HG03175 (cell line): ENCODE results near the gene APRT.

Experiments
- ATAC-seq: cut with Tn5 transposase; IDR thresholded peaks from one replicate; pipeline ENCODE4 v1.9.1; 2021; ENCODE audit warnings: mild to moderate bottlenecking, moderate library complexity; ENCODE audit not compliant: unreplicated experiment

The APRT gene

GRCh38 chr16:88809676-88810165 is 2.0 kb downstream of the APRT start:
- no peak for ATAC-seq

DNA sequence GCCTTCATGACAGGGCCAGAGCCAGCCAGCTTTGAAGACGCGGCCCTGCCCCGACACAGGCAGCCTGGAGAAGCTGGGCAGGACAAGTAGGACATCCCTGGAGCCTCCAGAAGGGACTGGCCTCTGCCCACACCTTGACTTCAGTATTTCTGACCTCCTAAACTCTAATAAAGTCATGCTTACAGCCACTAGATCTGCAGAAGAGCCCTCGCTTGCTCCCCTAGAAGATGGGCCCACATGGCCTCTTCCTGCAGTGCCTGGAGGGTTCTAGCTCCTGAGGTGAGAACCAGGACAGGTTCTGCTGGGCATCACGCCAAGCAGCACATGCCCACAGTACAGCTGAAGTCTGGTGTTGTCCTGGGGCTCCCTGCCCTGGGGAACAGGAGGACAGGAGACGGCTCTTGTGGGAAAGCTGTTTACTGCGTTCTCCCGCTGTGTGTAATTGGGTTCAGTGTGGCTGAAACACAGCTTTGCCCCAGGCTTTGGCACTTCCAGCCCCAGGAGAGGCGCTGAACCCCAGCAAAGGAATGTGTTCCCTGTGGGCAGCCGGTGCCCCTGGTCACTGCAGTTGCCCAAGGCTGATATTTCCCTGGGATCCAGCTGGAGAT is 2.6 kb downstream of the APRT start:
- no peak for ATAC-seq

GRCh38 chr16:88807626-88808453 is 3.9 kb downstream of the APRT start:
- no peak for ATAC-seq

DNA sequence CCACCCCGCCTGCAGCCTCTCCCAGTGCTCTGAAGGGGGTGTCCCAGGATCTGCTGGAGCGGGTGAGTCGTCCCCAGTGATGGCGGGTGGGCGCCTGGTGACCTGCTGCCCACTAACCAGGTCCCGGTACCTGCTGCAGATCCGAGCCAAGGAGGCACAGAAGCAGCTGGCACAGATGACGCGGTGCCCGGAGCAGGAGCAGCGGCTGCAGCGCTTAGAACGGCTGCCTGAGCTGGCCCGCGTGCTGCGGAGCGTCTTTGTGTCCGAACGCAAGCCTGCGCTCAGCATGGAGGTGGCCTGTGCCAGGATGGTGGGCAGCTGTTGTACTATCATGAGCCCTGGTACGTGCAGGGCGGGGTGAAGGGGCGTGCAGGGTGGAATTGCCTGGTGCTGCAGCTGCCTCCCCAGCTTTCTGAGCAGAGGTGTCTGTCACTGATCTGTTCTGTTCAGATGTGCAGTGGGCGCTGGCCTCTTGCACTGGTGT is 4.5 kb downstream of the APRT start:
- no peak for ATAC-seq

DNA sequence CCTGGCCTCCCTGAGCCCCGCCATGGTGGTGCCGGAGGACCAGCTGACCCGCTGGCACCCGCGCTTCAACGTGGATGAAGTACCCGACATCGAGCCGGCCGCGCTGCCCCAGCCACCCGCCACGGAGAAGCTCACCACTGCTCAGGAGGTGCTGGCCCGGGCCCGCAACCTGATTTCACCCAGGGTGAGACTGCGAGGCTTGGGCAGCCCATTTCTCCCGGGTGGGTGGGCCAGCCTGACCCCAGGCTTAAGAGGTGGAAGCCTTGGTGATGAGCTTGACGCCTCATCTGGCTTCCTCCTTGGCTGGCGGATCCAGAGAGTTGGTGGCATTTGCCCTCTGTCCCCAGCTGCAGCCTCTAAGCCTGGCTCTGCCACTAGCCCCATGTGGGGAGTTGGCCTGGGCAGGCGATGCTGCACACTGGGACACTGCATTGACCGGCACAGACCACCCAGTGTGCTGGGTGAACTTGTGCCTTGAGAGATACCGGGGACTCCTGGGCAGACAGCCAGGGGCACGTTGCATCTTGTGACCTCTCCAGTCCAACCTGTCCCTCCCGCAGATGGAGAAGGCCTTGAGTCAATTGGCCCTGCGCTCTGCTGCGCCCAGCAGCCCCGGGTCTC is 5.1 kb downstream of the APRT start:
- no peak for ATAC-seq

GRCh38 chr16:88805887-88806393 is 5.8 kb downstream of the APRT start:
- no peak for ATAC-seq

DNA sequence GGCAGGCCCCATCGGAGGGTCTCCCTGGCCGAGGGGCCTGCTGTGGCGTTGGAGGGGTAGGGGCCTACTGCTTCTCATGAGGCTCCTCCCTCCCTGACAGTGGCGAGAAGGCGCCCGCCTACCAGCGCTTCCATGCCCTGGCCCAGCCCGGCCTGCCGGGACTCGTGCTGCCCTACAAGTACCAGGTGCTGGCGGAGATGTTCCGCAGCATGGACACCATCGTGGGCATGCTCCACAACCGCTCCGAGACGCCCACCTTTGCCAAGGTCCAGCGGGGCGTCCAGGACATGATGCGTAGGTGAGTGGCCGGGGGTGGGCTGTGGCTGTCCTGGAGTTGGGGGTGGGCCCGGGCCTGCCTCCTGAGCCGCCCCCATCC is 6.4 kb downstream of the APRT start:
- ATAC-seq: no peak

- ATAC-seq: no peak
These were observed 7.0 kb downstream of the APRT start for GRCh38 chr16:88804552-88805339.

GRCh38 chr16:88804173-88804551 is 7.6 kb downstream of the APRT start:
- ATAC-seq: no peak

- ATAC-seq: peak; percentile 57
These were observed 8.3 kb downstream of the APRT start, which contains the start of gene CDT1 for GRCh38 chr16:88803264-88803987. Gene CDT1 (plus strand): TSS chr16:88803789. CDS start chr16:88803832, 43 bp downstream.

GRCh38 chr16:88800277-88800592 is 11.5 kb downstream of the APRT start:
- ATAC-seq: no peak

GRCh38 chr16:88799569-88800276 is 12.0 kb downstream of the APRT start:
- ATAC-seq: no peak

DNA sequence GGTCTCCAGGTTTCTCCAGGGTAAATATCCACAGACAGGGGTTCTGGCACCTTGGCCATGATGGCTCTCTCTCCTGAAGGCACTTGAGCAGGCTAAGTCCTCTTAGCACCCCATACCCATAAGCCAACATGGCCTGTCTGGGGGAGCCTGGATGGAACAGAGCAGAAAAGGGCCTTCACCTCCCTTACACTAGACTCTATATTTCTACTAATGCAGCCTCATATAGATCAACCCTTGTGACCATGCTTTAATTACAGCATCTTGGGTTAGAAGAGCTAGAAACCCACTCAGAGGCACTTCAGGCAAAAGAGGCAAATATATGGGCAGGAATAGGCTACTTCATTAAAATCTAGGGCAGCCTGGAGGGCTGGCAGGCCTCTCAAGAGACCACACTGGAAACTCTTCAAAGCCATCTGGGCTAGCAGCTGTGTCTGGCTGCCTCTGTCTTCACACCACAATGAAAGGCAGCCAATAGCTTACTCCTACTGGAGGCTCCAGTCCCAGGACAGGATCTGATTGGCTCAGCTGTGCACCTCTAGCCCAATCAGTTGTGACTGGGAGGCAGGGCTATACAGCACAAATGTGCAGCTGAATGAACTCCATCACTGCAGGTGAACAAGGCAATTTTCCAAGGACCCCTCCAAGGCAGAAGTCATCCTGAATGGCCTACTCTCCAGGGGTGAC is 12.8 kb downstream of the APRT start:
- no peak for ATAC-seq

DNA sequence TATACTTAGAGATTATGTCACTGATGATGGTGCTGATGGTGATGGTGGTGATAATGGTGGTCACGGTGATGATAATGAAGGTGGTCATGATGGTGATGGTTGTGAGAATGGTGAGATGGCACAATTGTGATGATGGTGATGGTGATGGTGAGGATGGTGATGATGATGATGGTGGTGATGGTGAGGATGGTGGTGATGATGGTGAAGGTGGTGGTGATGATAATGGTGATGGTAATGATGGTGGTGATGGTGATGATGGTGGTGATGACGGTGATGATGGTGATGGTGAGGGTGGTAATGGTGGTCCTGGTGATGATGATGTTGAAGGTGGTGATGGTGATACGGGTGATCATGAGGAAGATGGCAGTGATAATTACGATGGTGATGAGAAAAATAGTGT is 13.7 kb downstream of the APRT start:
- ATAC-seq: no peak

DNA sequence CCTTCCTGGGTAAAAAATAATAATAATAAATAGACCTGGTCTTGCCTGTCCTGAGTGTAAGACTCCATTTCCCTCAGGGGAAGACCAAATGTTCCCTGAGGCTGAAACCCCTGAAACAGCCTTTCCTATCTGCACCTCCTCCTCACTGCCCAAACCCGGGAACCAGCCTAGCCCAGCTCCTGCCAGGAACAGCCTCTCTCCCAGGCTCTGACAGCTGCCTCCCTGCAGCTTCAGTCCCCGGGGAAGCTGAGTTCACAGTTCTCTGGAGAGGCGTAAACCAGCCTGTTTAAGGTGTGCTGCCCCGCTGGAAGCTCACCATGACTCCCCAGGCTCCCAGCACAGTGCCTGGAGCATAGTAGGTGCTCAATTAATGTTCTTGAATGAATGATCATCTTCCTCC is 15.4 kb downstream of the APRT start:
- ATAC-seq: no peak

DNA sequence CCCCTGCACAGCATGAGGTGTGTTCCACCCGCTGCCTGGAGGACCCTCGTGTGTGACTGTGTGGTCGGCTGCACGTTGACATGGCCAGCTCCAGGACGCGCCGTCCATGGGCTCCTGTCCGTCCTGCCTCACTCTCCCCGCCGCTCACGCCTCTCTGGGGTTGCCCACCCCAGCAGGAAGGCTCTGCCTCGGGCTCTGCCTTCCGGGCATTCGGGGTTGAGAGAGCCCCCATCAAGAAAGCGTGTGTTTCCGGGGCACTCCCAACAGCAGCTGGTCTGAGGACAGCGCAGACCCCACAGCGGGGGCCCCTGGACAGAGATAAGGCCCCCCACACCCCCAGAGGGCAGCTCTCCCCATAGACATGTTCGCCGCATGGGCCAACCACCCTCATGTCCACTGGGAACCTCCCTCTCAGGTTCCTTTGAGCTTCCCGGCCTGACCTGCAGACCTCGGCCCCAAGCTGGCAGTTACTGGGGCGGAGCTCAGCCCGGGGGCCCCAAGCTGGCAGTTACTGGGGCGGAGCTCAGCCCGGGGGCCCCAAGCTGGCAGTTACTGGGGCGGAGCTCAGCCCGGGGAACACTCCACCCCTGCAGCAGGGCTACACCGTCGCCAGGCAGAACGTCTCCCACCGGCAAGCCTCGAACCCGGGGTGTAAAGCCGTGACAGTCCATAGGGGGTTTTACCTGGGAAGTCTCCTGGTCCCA is 18.3 kb downstream of the APRT start:
- no peak for ATAC-seq

DNA sequence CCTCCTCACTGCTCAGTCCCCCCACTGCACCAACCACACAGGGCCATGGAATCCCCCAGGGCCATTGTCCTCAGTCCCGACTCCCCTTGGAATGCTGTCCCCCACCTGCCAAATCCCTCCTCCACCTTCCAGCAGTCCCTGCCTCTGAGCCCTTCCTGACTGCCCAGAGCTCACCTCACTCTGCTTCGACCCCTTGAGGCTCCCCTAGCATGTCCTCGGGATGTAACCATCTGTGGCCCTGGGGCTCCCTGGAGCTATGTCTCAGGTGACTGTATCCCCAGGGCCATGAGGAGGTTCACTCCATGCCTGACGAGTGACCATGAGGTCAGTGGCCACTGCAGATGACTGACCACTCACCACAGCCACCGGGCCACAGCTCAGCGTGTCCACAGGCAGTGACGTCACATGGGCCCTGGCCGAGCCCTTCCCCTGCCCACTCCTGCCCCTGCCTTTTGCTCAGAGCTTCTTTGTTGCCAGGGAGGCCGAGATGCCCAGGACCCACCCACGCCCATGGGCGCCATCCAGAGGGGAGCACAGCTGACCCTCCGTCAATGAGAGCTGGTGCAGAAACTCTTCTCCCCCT is 19.0 kb downstream of the APRT start:
- no peak for ATAC-seq

GRCh38 chr16:88792078-88792550 is 19.6 kb downstream of the APRT start:
- ATAC-seq: no peak
